ENCODE results near the gene CLEC19A.

The CLEC19A gene

DNA sequence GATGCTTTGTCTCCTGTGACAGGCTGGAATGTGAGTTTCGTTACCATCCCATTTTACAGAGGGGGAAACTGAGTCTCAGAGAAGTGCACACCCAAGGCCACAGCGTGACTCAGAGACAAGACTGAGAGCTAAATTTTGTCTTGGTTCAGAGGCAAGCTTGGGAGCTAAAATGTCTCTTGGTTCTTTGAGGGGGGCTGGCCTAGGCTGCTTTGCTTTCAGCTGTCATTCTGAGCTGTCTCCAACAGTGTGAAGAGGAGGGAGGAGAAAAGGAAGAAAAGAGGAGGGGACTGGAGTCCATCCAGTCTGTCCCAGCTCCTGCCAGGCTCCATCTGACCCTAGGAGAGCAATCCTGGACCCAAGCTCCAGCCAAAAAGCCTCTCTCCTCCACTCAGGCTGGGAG is at the start of gene CLEC19A:
Gene CLEC19A, plus strand, starts transcription at position 301 of the 400 bp plus-strand sequence. CDS start 121 bp downstream, outside the sequence.
- no peak within 1 kb of the TSS for H3K4me3 ChIP-seq (ENCODE audit: low read depth, low read length)
- no peak for DNase-seq (ENCODE audit: low read depth)
- TF ChIP-seq, protein P1, sequence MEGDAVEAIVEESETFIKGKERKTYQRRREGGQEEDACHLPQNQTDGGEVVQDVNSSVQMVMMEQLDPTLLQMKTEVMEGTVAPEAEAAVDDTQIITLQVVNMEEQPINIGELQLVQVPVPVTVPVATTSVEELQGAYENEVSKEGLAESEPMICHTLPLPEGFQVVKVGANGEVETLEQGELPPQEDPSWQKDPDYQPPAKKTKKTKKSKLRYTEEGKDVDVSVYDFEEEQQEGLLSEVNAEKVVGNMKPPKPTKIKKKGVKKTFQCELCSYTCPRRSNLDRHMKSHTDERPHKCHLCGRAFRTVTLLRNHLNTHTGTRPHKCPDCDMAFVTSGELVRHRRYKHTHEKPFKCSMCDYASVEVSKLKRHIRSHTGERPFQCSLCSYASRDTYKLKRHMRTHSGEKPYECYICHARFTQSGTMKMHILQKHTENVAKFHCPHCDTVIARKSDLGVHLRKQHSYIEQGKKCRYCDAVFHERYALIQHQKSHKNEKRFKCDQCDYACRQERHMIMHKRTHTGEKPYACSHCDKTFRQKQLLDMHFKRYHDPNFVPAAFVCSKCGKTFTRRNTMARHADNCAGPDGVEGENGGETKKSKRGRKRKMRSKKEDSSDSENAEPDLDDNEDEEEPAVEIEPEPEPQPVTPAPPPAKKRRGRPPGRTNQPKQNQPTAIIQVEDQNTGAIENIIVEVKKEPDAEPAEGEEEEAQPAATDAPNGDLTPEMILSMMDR (conservative IDR thresholded peaks at IDR 0.05; ENCODE audit: low read depth, low read length), result no peak

GRCh38 chr16:19235886-19236285 is 49.6 kb upstream of the CLEC19A start:
- TF ChIP-seq, protein P1 (conservative IDR thresholded peaks at IDR 0.05; ENCODE audit: low read depth, low read length), result no peak
- no peak for DNase-seq (ENCODE audit: low read depth)
- no peak overlapping the region for H3K4me3 ChIP-seq (ENCODE audit: low read depth, low read length)

DNA sequence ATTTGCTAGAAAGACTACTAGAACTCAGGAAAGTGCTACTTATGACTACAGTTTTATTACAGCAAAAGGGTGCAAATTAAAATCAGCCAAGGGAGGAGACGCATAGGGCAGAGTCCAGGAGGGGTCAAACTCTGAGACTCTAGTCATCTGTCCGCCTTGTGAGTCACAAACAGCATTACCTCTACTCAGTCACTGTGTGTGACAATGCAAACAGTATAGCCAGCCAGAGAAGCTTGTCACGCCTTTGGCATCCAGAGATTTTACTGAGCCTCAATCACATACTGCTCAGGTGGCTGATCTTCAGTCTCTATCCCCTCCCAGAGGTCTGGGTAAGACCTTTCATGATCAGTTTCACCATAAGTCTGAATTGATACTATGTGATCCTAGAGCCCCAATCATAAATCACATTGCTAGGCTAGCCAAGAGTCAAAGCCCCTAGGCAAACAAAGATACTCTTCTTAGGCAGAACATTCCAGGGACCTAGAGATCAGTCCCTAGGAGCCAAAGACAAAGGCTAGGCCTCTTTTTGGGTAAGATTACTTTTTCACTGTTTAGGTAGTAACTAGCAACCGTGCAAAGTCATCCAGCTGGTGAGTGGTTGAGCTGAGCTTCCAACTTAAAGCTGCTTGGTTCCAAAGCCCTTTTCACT is 48.8 kb upstream of the CLEC19A start:
- DNase-seq (ENCODE audit: low read depth), result no peak
- H3K4me3 ChIP-seq (ENCODE audit: low read depth, low read length), result no peak overlapping the region
- TF ChIP-seq, protein P1 (conservative IDR thresholded peaks at IDR 0.05; ENCODE audit: low read depth, low read length), result no peak

DNA sequence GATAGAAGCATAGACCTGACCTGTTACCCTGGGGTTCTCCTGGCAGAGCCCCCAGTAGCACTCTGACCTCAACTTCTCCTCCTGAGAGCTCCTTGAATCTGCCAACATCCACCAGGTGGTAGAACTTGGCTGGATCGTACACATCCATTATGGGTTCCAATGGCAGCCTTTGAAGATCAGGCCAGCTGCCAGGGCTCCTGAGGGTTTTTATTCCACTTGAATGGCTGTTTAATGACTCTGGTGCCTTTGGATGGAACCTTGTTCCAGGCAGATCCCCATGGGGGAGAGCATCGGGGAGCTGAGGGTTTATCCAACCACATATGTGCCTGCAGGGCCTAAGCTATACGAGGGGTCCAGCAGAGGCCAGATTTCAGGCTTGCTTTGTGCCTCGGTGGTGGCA is 47.1 kb upstream of the CLEC19A start:
- DNase-seq (ENCODE audit: low read depth), result no peak
- no peak overlapping the region for H3K4me3 ChIP-seq (ENCODE audit: low read depth, low read length)
- TF ChIP-seq, protein P1 (conservative IDR thresholded peaks at IDR 0.05; ENCODE audit: low read depth, low read length), result no peak

DNA sequence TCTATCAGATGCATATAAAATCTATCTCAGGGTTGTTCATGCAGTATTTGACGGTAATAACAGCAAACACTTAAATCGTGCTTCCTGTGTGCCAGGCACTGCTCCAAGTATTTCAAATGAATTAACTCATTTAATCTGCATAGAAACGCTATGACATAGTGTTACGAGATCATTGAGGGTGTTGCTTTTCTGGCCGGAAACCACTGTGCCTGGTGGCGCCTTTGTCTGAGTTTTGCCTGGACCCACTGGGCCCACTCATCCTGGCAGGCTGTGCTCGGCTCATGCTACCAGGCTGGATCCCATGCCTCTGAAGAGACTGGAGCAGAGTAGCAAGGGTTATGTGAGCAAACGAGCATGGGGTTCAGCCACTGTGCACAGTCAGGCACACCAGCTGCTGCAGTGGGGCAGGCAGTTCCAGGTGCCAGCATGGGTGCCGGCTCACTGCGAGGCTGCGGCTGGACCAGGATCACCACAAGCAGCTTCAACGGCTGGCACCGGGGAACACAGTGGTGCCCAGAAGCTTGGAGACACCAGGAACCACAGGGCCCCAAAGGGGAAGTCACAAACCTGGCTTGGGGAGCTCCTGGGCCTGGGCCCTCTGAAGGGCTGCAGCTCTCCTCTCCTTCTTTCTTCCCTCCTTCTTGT is 45.9 kb upstream of the CLEC19A start:
- H3K4me3 ChIP-seq (ENCODE audit: low read depth, low read length), result no peak overlapping the region
- TF ChIP-seq, protein P1 (conservative IDR thresholded peaks at IDR 0.05; ENCODE audit: low read depth, low read length), result no peak
- no peak for DNase-seq (ENCODE audit: low read depth)

GRCh38 chr16:19240494-19240893 is 45.0 kb upstream of the CLEC19A start:
- DNase-seq (ENCODE audit: low read depth), result no peak
- TF ChIP-seq, protein P1 (conservative IDR thresholded peaks at IDR 0.05; ENCODE audit: low read depth, low read length), result no peak
- H3K4me3 ChIP-seq (ENCODE audit: low read depth, low read length), result no peak overlapping the region

- H3K4me3 ChIP-seq (ENCODE audit: low read depth, low read length), result no peak overlapping the region
- no peak for DNase-seq (ENCODE audit: low read depth)
- TF ChIP-seq, protein P1 (conservative IDR thresholded peaks at IDR 0.05; ENCODE audit: low read depth, low read length), result no peak
Measured at GRCh38 chr16:19241512-19241911, 44.0 kb upstream of the CLEC19A start.
